HG03135 (cell line): ENCODE measurements around the gene FAM3D.
"Not testable (repeated sequence)": the region's sequence is repeated elsewhere in the genome, so short reads cannot be mapped to it uniquely, and the experiment has no call there.

ENCODE experiments used
- ATAC-seq: cut with Tn5 transposase; IDR thresholded peaks from one replicate; pipeline ENCODE4 v1.9.1; 2021; ENCODE audit warnings: mild to moderate bottlenecking, moderate library complexity; ENCODE audit not compliant: unreplicated experiment

The FAM3D gene

GRCh38 chr3:58685641-58686040, 19.1 kb upstream of the FAM3D start:
- ATAC-seq: no peak

DNA sequence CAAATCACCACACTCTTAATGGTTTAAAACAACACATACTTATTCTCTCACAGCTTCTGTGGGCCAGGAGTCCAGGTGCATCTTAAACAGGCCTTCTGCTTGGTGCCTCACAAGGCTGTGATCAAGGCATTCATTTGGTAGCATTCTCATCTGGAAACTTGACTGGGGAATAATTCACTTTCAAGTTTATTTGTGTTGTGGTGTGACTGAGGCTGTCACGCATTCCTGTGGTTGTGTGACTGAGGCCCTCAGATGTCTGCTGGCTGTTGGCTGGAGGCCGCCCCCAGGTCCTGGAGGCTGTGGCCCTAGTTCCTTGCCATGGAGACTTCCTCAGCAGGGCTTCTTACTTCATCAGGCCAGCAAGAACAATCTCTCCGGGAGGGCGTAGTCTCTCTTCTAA, 16.9 kb upstream of the FAM3D start:
- no peak for ATAC-seq

- no peak for ATAC-seq
Observed at GRCh38 chr3:58683001-58683458, 16.5 kb upstream of the FAM3D start.

GRCh38 chr3:58681863-58682262, 15.3 kb upstream of the FAM3D start:
- no peak for ATAC-seq

DNA sequence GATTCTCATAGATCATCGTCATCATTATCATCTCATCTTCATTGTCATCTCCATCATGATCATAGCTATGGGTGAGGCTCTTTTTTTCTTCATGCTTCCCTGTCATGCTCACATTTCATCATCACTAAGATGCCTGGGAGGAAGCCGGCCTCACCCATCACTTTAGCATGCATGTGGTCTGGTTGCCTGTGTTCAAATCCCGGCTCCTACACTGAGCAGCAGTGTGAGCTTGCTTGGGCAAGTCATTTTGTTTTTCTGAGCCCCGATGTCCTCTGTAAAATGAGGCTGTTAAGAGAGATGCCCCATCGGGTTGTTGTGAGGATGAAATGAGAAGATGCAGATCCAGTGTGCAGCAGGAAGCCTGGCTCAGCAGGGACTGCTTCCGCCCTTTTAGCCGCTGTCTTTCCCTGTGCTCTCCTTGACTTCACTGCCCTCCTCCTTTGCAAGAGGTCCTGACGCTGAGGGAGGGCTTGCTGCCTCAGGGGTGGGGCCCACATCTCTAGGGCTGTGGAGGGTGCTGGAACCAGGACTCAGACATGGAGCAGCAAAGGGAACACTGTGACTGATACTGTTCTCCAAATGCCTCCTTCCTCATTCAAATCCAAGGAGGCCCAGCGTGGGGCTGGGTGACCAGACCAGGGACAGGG, 14.4 kb upstream of the FAM3D start:
- no peak for ATAC-seq

- no peak for ATAC-seq
Observed at GRCh38 chr3:58679974-58680666, 13.5 kb upstream of the FAM3D start.

- no peak for ATAC-seq
Observed at GRCh38 chr3:58679446-58679845, 12.9 kb upstream of the FAM3D start.

DNA sequence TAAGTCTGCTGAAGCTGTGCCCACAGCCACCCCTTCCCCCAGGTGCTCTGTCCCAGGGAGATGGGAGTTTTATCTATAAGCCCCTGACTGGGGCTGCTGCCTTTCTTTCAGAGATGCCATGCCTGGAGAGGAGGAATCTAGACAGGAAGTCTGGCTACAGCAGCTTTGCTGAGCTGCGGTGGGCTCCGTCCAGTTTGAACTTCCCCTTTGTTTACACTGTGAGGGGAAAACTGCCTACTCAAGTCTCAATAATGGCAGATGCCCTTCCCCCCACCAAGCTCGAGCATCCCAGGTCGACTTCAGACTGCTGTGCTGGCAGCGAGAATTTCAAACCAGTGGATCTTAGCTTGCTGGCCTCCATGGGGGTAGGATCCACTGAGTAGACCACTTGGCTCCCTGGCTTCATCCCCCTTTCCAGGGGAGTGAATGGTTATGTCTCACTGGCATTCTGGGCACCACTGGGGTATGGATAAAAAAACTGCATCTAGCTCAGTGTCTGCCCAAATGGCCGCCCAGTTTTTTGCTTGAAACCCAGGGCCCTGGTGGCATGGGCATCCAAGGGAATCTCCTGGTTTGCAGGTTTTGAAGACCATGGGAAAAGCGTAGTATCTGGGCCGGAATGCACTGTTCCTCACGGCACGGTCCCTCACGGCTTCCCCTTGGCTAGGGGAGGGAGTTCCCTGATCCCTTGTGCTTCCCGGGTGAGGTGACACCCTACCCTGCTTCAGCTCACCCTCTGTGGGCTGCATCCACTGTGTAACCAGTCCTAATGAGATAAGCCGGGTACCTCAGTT, 11.8 kb upstream of the FAM3D start:
- not testable (repeated sequence) for ATAC-seq

GRCh38 chr3:58672880-58673279, 6.3 kb upstream of the FAM3D start:
- no peak for ATAC-seq

- no peak for ATAC-seq
Observed at GRCh38 chr3:58672451-58672850, 5.9 kb upstream of the FAM3D start.

GRCh38 chr3:58670506-58671135, 4.0 kb upstream of the FAM3D start:
- ATAC-seq: no peak

DNA sequence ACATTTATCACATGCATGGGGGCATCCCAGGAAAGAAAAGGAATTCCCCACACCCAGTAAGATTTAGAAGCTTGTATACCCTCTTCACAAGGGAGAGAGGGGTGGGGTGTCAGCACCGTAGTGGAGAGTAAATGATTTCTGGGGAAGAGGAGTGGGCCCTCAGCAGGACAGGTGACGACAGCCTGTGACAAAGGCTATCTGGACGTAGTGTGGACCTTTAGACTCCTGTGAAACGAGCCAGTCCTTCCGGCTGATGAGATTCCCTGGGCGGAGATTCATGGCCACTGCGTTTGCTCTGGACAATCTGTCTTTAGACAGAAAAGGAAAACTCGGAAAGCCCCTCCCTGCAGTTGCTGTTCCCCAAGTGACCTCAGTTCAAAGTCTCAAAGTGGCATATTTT, 1.7 kb upstream of the FAM3D start:
- no peak for ATAC-seq

GRCh38 chr3:58667704-58668103, 1.1 kb upstream of the FAM3D start:
- ATAC-seq: no peak

DNA sequence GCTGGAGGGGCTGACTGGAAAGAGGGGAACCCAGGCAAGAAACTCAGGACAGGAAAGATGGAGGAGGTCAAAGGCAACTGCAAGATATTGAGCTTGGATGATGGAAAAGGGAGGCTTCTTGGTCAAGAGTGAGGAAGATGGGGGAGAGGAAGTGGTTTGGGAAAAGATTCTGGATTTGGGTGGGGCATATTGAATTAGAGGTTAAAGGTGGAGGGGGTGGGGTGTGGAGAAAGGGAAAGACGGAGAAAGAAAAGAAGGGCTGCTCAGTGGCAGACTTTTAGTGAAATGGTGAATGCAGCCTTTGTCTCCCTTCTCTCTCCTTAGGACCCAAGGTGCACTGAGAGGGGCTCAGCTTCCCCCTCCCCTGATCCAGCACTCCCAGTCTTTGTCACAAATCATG, 655 bp upstream of the FAM3D start:
- ATAC-seq: no peak

DNA sequence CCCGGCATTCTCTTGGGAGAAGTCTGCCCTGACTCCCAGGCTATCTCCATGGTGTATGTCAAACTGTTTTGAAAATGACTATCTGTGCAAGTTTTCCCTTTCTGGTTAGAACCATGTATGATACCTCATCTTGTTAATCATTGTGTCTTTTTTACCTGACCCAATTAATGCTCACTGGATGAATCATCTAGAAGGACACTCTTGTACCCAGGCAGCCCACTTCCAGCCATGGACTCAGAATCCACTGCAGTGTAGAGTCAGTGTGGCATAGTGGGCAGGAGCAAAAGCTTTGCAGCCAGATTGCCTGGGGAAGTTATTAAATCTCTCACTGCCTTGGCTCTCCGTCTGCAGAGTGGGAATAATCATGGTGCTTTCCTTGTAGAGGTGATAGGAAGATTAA, 1.2 kb downstream of the FAM3D start:
- ATAC-seq: no peak

- no peak for ATAC-seq
Observed at GRCh38 chr3:58664611-58665010, 2.0 kb downstream of the FAM3D start.

GRCh38 chr3:58661836-58662420, 4.6 kb downstream of the FAM3D start:
- no peak for ATAC-seq

DNA sequence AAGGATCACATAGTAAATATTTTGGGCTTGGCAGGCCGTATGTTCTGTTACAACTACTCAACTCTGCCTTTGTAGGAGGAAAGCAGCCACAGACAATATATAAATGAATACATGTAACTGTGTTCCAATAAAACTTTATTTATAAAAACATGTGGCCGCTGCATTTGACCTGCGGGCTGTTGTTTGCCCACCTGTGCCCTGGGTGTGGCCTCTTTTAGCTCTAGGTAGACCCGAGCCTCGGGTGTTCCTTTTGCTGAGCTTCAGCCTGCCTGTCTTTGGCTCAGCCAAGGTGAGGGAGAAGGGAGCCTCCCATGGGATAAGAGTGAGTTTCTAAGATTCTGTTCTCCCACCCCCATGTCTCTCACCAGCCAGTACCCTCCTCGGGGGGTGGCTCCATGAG, 5.6 kb downstream of the FAM3D start:
- ATAC-seq: no peak

DNA sequence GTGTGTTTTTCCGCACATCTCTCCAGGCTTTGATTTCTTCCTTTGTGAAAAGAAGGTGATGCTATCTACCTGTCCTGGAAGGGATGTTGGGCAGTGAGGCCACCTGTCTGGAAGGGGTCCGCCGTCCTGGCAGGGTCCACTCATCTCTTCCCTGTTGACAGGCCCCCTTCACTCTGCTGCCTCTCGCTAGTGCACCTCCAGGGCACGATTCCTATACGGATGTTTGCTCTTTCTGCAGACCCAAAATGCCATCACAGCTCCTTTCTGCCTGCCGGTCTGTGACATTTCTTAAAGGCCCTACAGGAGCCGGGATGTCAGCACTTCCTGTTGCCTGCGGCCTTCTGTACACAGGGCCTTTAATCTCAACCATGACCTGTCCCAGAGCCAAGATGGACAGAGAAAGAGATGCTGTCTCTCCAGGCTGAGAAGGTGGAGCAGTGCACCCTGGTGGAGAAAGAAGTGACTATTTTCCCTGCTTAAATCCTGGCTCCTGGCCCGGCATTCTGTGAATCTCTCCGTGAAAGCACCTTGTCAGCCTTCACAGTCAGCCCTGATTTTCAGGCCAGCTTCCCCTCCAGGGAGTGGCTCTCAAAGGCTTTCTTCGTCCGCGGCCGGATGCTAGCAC, 7.4 kb downstream of the FAM3D start:
- ATAC-seq: no peak

GRCh38 chr3:58658508-58658907, 8.1 kb downstream of the FAM3D start:
- ATAC-seq: no peak
